ENCODE results near the gene PARN. TPM values are rescaled to one million over a fixed set of nuclear protein-coding genes. Genes with fewer than 3 reads are reported as not detected.

PARN gene
- total RNA-seq, 2 donors from 2014 or later = 29.0 to 31.6 TPM

Other genes starting within 250 kb of the PARN start
- 10 to 100 TPM; 41.6 to 42.5 TPM for gene BFAR, start 2.7 kb upstream of the PARN start, total RNA-seq
- not detected for gene PLA2G10, start 64.0 kb upstream of the PARN start, total RNA-seq
- 1 to 10 TPM in 1 of 2 donors, not detected in 1; 1.5 TPM for gene NPIPA3, start 73.2 kb upstream of the PARN start, total RNA-seq
- 1 to 10 TPM; 3.7 to 4.1 TPM for gene NPIPA2, start 112.3 kb upstream of the PARN start, total RNA-seq
- 10 to 100 TPM; 28.9 to 40.8 TPM for gene NOMO1, start 203.5 kb upstream of the PARN start, total RNA-seq

Data from T-helper 17 cell (primary cell).